Fibroblast of lung (primary cell): ENCODE data around the gene MACROD1. TPM values are rescaled to one million over a fixed set of nuclear protein-coding genes. Genes with fewer than 3 reads are reported as not detected.

ENCODE experiments used
- DNase-seq, 2 donors: peaks; one replicate each; pipeline versions ENCODE4 v3.0.0 to v3.0.0-alpha.2; 2010; ENCODE audit warnings: low read depth in 2 of 2
- H2AFZ ChIP-seq: 2 replicates; pipeline ENCODE4 v1.5.1; 2012; ENCODE audit warnings: low read length, control low read depth, inconsistent platforms
- H3K27ac ChIP-seq: 2 replicates; pipeline ENCODE4 v1.5.1; 2011; ENCODE audit warnings: low read length, control low read depth; ENCODE audit not compliant: insufficient read depth
- H3K27me3 ChIP-seq: 2 replicates; pipeline ENCODE4 v1.5.1; 2011; ENCODE audit warnings: mild to moderate bottlenecking, low read length; ENCODE audit not compliant: control insufficient read depth, insufficient read depth
- H3K36me3 ChIP-seq: 2 replicates; pipeline ENCODE4 v1.5.1; 2011; ENCODE audit warnings: low read length; ENCODE audit not compliant: control insufficient read depth, insufficient read depth
- H3K4me1 ChIP-seq: 2 replicates; pipeline ENCODE4 v1.5.1; 2011; ENCODE audit warnings: low read length; ENCODE audit not compliant: control insufficient read depth, insufficient read depth; ENCODE audit errors: extremely low read depth
- H3K4me2 ChIP-seq: 2 replicates; pipeline ENCODE4 v1.5.1; 2011; ENCODE audit warnings: low read length, control low read depth; ENCODE audit not compliant: insufficient read depth; ENCODE audit errors: extremely low read depth
- H3K4me3 ChIP-seq, 4 experiments: fragments of 200-600 bp in 1 of 4; sonication (generic) in 1 of 4; replicated peaks in 1 of 4; 2 replicates each; pipeline ENCODE4 v1.5.1; 2011 to 2016; ENCODE audit warnings: low read length in 4 of 4, low read depth in 3 of 4, mild to moderate bottlenecking in 3 of 4, control low read depth in 2 of 4, inconsistent platforms in 1 of 4, mixed read lengths in 1 of 4; ENCODE audit not compliant: insufficient read depth in 1 of 4; ENCODE audit errors: control extremely low read depth in 1 of 4
- H3K79me2 ChIP-seq: 2 replicates; pipeline ENCODE4 v1.5.1; 2012; ENCODE audit warnings: mild to moderate bottlenecking, low read length, inconsistent platforms; ENCODE audit not compliant: control insufficient read depth, insufficient read depth
- H3K9ac ChIP-seq: 2 replicates; pipeline ENCODE4 v1.5.1; 2011; ENCODE audit warnings: mild to moderate bottlenecking, low read length, control low read depth; ENCODE audit not compliant: insufficient read depth
- H3K9me3 ChIP-seq: 2 replicates; pipeline ENCODE4 v1.5.1; 2012; ENCODE audit warnings: low read depth, low read length; ENCODE audit not compliant: control insufficient read depth, insufficient read depth
- H4K20me1 ChIP-seq: 2 replicates; pipeline ENCODE4 v1.5.1; 2011; ENCODE audit warnings: low read length; ENCODE audit not compliant: control insufficient read depth, insufficient read depth; ENCODE audit errors: extremely low read depth
- EZH2 ChIP-seq: IDR thresholded peaks from 2 replicates; pipeline ENCODE4 v1.5.1; 2012; ENCODE audit warnings: low read length, control low read depth, mild to moderate bottlenecking; ENCODE audit errors: missing control alignments
- polyA plus RNA-seq, 2 donors: library from polyadenylated mRNA; depleted of rRNA in 1 of 2; stranded (reverse) in 1 of 2; unstranded in 1 of 2; fragments of >200 nt; gene quantifications; 2 replicates each; pipeline ENCODE4 v1.2.1, GENCODE V29; 2011 to 2012; ENCODE audit warnings: missing spikeins in 1 of 2
- total RNA-seq: library from RNA; depleted of rRNA; stranded (reverse); fragments of >200 nt; gene quantifications from 2 replicates; pipeline ENCODE4 v1.2.1, GENCODE V29; 2014
- TF ChIP-seq, protein P1 (sequence below), 2 donors: IDR thresholded peaks in 1 of 2; conservative IDR thresholded peaks in 1 of 2; 1 replicate in 1 of 2; 2 replicates in 1 of 2; pipeline ENCODE4 v1.5.1; 2011 to 2012; ENCODE audit warnings: low read length in 2 of 2, control low read depth in 1 of 2, inconsistent platforms in 1 of 2, low read depth in 1 of 2, mild to moderate bottlenecking in 1 of 2

MACROD1 gene
- total and polyA plus RNA-seq, 2 donors (not counting 1 experiment from before 2014, with no cell fraction given) = 8.8 to 24.8 TPM

GRCh38 chr11:64036087-64037026 lies 129.6 kb downstream of the MACROD1 start:
- TF ChIP-seq EZH2 = peak; percentile 60
- TF ChIP-seq, protein P1, sequence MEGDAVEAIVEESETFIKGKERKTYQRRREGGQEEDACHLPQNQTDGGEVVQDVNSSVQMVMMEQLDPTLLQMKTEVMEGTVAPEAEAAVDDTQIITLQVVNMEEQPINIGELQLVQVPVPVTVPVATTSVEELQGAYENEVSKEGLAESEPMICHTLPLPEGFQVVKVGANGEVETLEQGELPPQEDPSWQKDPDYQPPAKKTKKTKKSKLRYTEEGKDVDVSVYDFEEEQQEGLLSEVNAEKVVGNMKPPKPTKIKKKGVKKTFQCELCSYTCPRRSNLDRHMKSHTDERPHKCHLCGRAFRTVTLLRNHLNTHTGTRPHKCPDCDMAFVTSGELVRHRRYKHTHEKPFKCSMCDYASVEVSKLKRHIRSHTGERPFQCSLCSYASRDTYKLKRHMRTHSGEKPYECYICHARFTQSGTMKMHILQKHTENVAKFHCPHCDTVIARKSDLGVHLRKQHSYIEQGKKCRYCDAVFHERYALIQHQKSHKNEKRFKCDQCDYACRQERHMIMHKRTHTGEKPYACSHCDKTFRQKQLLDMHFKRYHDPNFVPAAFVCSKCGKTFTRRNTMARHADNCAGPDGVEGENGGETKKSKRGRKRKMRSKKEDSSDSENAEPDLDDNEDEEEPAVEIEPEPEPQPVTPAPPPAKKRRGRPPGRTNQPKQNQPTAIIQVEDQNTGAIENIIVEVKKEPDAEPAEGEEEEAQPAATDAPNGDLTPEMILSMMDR (conservative IDR thresholded peaks at IDR 0.05 in 1 of 2, IDR thresholded peaks at IDR 0.05 in 1 of 2; ENCODE audit: low read depth in 1 of 2, low read length in 2 of 2) = no peak
- H3K4me2 ChIP-seq = no peak overlapping the region
- no peak overlapping the region for H3K9ac ChIP-seq
- peak overlapping the region in 2 of 4 experiments; percentile 27 to 52 for H3K4me3 ChIP-seq
- H2AFZ ChIP-seq = no peak overlapping the region
- no peaks in the 10 kb centered on the region for H4K20me1 ChIP-seq
- no peaks in the 10 kb centered on the region for H3K36me3 ChIP-seq
- no peaks in the 10 kb centered on the region for H3K79me2 ChIP-seq
- H3K27me3 ChIP-seq = peaks cover 15% of the 10 kb centered on the region
- H3K4me1 ChIP-seq = no peaks in the 10 kb centered on the region
- no peaks in the 10 kb centered on the region for H3K9me3 ChIP-seq
- DNase-seq = peak; percentile 27 to 49
- no peak overlapping the region for H3K27ac ChIP-seq

- H3K36me3 ChIP-seq = no peaks in the 10 kb centered on the region
- TF ChIP-seq EZH2 = no peak
- TF ChIP-seq, protein P1 (conservative IDR thresholded peaks at IDR 0.05 in 1 of 2, IDR thresholded peaks at IDR 0.05 in 1 of 2; ENCODE audit: low read depth in 1 of 2, low read length in 2 of 2) = no peak
- no peak within 1 kb of the TSS for H2AFZ ChIP-seq
- H3K79me2 ChIP-seq = no peaks in the 10 kb centered on the region
- DNase-seq = no peak
- no peak within 1 kb of the TSS for H3K4me2 ChIP-seq
- H3K9me3 ChIP-seq = no peaks in the 10 kb centered on the region
- peak within 1 kb of the TSS in 2 of 4 experiments; percentile 27 to 52 for H3K4me3 ChIP-seq
- H3K27ac ChIP-seq = no peak within 1 kb of the TSS
- H3K27me3 ChIP-seq = peaks cover 15% of the 10 kb centered on the region
- no peaks in the 10 kb centered on the region for H3K4me1 ChIP-seq
- H4K20me1 ChIP-seq = no peaks in the 10 kb centered on the region
- no peak within 1 kb of the TSS for H3K9ac ChIP-seq
Measured at GRCh38 chr11:64035576-64035975, 130.3 kb downstream of the MACROD1 start, which contains the start of gene FLRT1. Gene FLRT1, plus strand, starts transcription at chr11:64035931. Its CDS starts 80,337 bp downstream, at chr11:64116268.

GRCh38 chr11:64035081-64035524 lies 130.8 kb downstream of the MACROD1 start:
- no peaks in the 10 kb centered on the region for H3K36me3 ChIP-seq
- H4K20me1 ChIP-seq = no peaks in the 10 kb centered on the region
- H3K27ac ChIP-seq = no peak overlapping the region
- H2AFZ ChIP-seq = no peak overlapping the region
- no peak overlapping the region for H3K9ac ChIP-seq
- no peaks in the 10 kb centered on the region for H3K4me1 ChIP-seq
- no peak for DNase-seq
- H3K4me2 ChIP-seq = no peak overlapping the region
- TF ChIP-seq, protein P1 (conservative IDR thresholded peaks at IDR 0.05 in 1 of 2, IDR thresholded peaks at IDR 0.05 in 1 of 2; ENCODE audit: low read depth in 1 of 2, low read length in 2 of 2) = no peak
- TF ChIP-seq EZH2 = peak; percentile 97
- H3K27me3 ChIP-seq = peaks cover 15% of the 10 kb centered on the region
- no peaks in the 10 kb centered on the region for H3K79me2 ChIP-seq
- H3K9me3 ChIP-seq = no peaks in the 10 kb centered on the region
- no peak overlapping the region for H3K4me3 ChIP-seq
